ENCODE results near the gene EIF4E. TPM values are rescaled to one million over a fixed set of nuclear protein-coding genes. Genes with fewer than 3 reads are reported as not detected.

Gene EIF4E
- total RNA-seq, 6 donors from 2014 or later: 20.8 to 109 (median 59.5) TPM

GRCh38 chr4:98908182-98908581 lies 20.8 kb downstream of the EIF4E start:
- Histone ChIP-seq H3K36me3 (no peaks in the 10 kb centered on the region), H3K9me3 (no peaks in the 10 kb centered on the region), H3K27ac (no peak overlapping the region), H3K27me3 (no peaks in the 10 kb centered on the region), H3K4me3 (no peak overlapping the region), H3K4me1 (peaks cover 12 to 25% (median 20%) of the 10 kb centered on the region in 4 donors)
- DNase-seq (no peak), ATAC-seq (ENCODE audit: low FRiP score in 2 of 2) (no peak)
- TF ChIP-seq CTCF (IDR thresholded peaks at IDR 0.05) (no peak), POLR2A (IDR thresholded peaks at IDR 0.05) (no peak)
- WGBS, 2 donors: 50 to 56% methylated on average over 3 of the region's 3 CpGs

- H3K27me3 ChIP-seq: no peaks in the 10 kb centered on the region
- no peak for DNase-seq
- no peak overlapping the region for H3K4me3 ChIP-seq
- TF ChIP-seq POLR2AphosphoS5 (IDR thresholded peaks at IDR 0.05): no peak
- no peak for TF ChIP-seq POLR2A (IDR thresholded peaks at IDR 0.05)
- TF ChIP-seq EP300 (IDR thresholded peaks at IDR 0.05): no peak
- TF ChIP-seq CTCF (IDR thresholded peaks at IDR 0.05): no peak
- H3K27ac ChIP-seq: no peak overlapping the region
- no peaks in the 10 kb centered on the region for H3K9me3 ChIP-seq
- no peak for ATAC-seq (ENCODE audit: low FRiP score in 2 of 2)
- H3K36me3 ChIP-seq: peaks cover 0 to 8% (median 6%) of the 10 kb centered on the region in 4 donors
- H3K4me1 ChIP-seq: peaks cover 10 to 25% (median 18%) of the 10 kb centered on the region in 4 donors
Observed at GRCh38 chr4:98905839-98906238, 23.1 kb downstream of the EIF4E start.

- TF ChIP-seq CTCF (IDR thresholded peaks at IDR 0.05) (no peak), POLR2A (IDR thresholded peaks at IDR 0.05) (no peak), POLR2AphosphoS5 (IDR thresholded peaks at IDR 0.05) (no peak), EP300 (IDR thresholded peaks at IDR 0.05) (no peak)
- Histone ChIP-seq H3K4me1 (peaks cover 5 to 21% (median 13%) of the 10 kb centered on the region in 4 donors), H3K9me3 (no peaks in the 10 kb centered on the region), H3K27ac (no peak overlapping the region), H3K4me3 (no peak overlapping the region), H3K36me3 (peaks cover 0 to 14% (median 7%) of the 10 kb centered on the region in 4 donors), H3K27me3 (no peaks in the 10 kb centered on the region)
- 97 to 100% methylated on average over 3 of the region's 3 CpGs for WGBS, 2 donors
- no peak for ATAC-seq (ENCODE audit: low FRiP score in 2 of 2)
- no peak for DNase-seq
Observed at GRCh38 chr4:98905297-98905696, 23.6 kb downstream of the EIF4E start.

- H3K9me3 ChIP-seq: no peaks in the 10 kb centered on the region
- TF ChIP-seq CTCF (IDR thresholded peaks at IDR 0.05): no peak
- no peak for TF ChIP-seq POLR2AphosphoS5 (IDR thresholded peaks at IDR 0.05)
- no peak for TF ChIP-seq EP300 (IDR thresholded peaks at IDR 0.05)
- no peak for TF ChIP-seq POLR2A (IDR thresholded peaks at IDR 0.05)
- no peak overlapping the region for H3K27ac ChIP-seq
- no peaks in the 10 kb centered on the region for H3K27me3 ChIP-seq
- DNase-seq: no peak
- no peak overlapping the region for H3K4me3 ChIP-seq
- ATAC-seq (ENCODE audit: low FRiP score in 2 of 2): no peak
- peaks cover 0 to 12% (median 7%) of the 10 kb centered on the region in 4 donors for H3K4me1 ChIP-seq
- 90 to 93% methylated on average over 5 of the region's 5 CpGs for WGBS, 2 donors
- H3K36me3 ChIP-seq: peaks cover 0 to 18% (median 7%) of the 10 kb centered on the region in 4 donors
Observed at GRCh38 chr4:98903963-98904362, 25.0 kb downstream of the EIF4E start.

- DNase-seq (no peak), ATAC-seq (ENCODE audit: low FRiP score in 2 of 2) (no peak)
- WGBS, 2 donors: 65 to 68% methylated on average over 2 of the region's 2 CpGs
- H3K27ac ChIP-seq: no peak overlapping the region
- no peak overlapping the region for H3K4me3 ChIP-seq
- no peaks in the 10 kb centered on the region for H3K27me3 ChIP-seq
- peaks cover 0 to 10% (median 5%) of the 10 kb centered on the region in 4 donors for H3K4me1 ChIP-seq
- TF ChIP-seq EP300 (IDR thresholded peaks at IDR 0.05) (no peak), POLR2A (IDR thresholded peaks at IDR 0.05) (no peak), CTCF (IDR thresholded peaks at IDR 0.05) (no peak), POLR2AphosphoS5 (IDR thresholded peaks at IDR 0.05) (no peak)
- H3K36me3 ChIP-seq: peaks cover 0 to 21% (median 7%) of the 10 kb centered on the region in 4 donors
- H3K9me3 ChIP-seq: no peaks in the 10 kb centered on the region
Observed at GRCh38 chr4:98903561-98903960, 25.4 kb downstream of the EIF4E start.

All from upper lobe of left lung (tissue), 6 donors.